ENCODE data around the gene MAFG.
A peak's percentile ranks its signal among the peaks of the same experiment; 100 is the strongest.
"Not testable (repeated sequence)": the region's sequence is repeated elsewhere in the genome, so short reads cannot be mapped to it uniquely, and the experiment has no call there.

MAFG gene

GRCh38 chr17:81922566-81923301 is 4.8 kb downstream of the MAFG start:
- no peak for DNase-seq

DNA sequence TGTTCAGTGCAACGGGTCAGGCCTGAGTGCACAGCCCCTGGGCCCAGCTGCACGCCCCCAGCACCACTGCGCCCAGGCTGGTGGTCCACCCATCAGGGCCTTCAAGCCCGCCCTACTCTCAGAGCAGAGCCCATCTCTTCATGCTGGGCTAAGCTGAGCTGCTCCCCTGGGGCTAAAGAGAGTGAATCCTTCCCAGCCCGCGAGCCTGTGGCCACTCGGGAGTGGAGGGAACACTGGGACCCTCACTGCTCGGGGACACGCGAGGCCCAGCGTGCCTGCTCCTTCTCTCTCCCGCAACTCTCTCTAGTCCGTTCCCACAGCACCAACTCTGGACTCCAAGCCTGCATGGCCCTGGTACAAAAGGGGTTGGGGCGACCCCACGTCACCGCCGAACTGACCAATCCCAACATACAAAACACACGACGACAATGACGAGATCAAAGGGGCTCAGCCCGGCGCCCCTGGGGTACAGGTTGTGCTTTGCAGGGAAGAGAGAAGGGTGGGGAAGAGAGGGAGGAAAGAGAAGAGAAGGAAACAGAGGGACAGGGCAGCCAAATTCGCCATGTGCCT is 5.5 kb downstream of the MAFG start:
- no peak for DNase-seq

GRCh38 chr17:81921537-81921862 is 6.0 kb downstream of the MAFG start:
- DNase-seq, result no peak

DNA sequence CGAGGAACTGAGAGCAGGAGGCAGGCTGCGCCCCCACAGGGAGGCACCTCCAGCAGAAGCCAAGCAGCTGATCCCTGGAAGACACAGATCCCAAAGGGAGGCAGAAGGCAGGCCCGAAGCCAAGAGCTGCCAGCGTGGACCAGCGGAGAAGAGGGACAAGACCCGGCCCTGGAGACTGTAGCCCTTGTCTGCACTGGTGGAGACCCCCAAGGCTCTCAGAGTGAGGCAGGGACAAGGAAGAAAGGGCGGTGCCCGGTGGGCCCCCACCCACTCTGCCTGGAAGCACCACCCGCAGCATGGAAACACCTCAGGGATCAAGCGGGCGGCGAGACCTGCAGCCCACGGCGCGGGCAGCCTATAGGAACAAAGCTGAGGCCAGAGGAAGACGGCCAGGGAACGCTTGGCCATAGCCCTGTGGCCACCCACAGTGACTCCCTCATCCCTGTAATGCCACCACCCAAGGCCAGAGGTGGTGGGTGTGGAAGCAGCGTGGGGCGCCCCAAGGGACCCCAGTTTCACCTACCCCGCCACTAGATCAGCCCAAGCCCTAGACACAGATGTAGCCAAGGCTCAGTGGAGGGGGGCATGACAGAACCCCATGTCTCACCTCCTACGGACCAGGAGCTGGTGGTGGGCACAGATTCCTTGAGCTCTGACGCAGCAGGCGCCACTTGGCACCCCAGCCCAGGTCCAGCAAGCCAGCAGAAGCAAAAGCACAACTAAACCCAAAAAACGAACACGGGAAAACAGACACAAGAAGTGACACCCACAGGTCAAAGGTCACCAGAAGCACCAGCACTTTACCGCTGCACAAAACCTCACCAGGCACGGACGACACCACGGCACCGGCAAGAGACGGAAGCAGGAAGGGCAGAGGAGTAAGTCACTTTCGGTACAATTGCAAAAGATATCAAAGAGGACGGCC is 6.7 kb downstream of the MAFG start:
- DNase-seq, result no peak

DNA sequence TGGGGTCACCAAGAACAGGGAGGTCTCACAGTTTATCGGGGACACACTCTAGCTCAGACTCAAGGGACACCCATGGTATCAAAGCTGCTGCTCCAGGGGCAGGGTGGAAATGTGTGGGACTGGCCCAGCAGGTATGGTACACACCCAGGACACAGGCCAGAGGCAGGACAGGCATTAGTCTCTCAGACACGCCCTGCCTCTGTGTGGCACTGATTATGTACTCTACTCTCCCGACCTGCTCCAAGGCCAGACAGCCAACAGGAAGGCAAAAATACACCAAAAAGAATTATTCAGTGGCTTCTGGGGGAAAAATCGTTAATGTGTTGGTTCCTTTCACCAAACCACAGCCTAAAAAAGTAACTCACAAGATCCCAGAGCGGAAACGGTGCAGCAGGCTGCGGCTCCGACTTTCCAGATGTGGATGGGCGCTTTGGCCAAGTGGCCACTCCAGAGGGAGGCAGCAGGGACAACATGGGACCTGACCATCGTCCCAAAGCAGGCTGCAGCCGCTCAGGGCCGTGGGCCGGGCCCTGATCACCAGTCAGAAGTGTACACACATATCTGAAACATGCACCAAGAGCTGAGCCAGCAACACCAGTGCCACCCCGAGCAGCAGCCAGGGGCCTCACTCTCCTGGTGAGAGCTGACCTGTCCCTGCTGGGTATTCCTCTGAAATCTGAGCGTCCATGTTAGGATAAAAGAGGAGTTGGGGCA is 8.5 kb downstream of the MAFG start:
- no peak for DNase-seq

- DNase-seq, result not testable (repeated sequence)
Observed at GRCh38 chr17:81918333-81918669, 9.2 kb downstream of the MAFG start.

- DNase-seq, result peak; percentile 69 to 89 (median 82)
Observed at GRCh38 chr17:81917565-81918332, 9.8 kb downstream of the MAFG start, which contains the start of gene SIRT7. SIRT7 (minus strand) TSS chr17:81918176; CDS start chr17:81918131, 45 bp downstream.

DNA sequence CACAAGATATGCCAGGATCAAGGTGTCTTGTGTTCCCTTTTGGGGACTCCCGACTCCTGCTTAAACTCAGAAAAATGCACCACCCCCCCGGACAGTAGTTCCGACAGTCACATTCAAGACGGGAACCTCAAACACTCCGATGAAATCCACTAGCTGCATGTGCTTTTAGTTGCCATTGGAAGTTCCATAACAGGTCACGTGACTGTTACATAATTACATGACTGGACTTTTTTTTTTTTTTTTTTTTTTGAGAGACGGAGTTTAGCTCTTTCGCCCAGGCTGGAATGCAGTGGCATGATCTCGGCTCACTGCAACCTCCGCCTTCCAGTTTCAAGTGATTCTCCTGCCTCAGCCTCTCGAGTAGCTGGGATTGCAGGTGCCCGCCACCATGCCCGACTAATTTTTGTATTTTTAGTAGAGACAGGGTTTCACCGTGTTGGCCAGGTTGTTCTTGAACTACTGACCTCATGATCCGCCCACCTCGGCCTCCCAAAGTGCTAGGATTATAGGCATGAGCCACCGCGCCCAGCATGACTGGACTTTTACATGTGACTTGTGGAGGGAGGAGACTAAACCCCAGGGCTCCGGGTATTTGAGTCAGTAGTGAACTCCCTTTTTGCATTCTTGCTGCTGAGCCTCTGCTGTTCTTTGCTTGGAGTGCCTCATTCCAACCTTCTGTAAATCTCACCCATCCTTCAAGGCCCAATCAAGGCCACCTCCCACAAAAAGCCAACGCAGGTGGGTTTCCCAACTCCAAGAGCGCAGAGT is 11.1 kb downstream of the MAFG start:
- DNase-seq, result no peak

DNA sequence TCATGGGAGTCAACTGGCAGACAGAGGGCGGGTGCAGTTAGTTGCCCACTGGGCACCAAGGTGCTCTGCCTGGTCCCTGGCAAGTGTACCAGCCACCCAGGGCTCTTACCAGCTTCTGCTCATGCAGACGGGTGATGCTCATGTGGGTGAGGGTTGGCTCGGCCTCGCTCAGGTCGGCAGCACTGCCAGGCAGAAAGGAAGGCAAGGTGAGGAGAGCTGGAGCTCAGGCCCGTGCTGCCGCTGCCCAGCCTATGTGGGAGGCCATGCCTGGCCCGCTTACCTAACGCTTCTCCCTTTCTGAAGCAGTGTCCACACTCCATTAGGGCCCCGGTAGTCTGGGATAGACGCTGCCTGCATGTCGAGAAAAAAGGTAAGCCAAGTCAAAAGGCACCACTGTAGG is 12.2 kb downstream of the MAFG start:
- DNase-seq, result no peak

- DNase-seq, result no peak
Observed at GRCh38 chr17:81914103-81914850, 13.3 kb downstream of the MAFG start.

GRCh38 chr17:81913394-81914102 is 14.0 kb downstream of the MAFG start:
- DNase-seq, result no peak

- no peak for DNase-seq
Observed at GRCh38 chr17:81912441-81913309, 14.9 kb downstream of the MAFG start.

DNA sequence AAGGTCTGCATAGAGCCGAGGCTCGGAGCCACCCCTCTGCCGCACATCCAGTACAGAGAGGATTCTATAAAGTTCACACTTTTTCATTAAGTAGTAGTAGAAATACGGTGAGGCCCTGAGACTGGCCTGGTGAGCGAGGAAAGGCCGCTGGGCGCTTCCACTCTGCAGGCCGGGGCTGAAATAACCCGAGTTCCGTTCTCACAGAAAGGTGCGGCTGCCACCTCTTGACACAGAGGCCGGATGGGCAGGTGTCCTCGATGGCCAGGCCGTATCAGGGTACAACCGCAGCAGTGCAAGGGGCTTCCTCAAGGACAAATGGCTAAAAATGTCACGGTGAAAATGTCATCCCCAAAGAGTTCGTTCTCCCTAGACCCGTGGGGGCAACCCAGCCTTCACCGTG is 15.6 kb downstream of the MAFG start:
- no peak for DNase-seq

DNA sequence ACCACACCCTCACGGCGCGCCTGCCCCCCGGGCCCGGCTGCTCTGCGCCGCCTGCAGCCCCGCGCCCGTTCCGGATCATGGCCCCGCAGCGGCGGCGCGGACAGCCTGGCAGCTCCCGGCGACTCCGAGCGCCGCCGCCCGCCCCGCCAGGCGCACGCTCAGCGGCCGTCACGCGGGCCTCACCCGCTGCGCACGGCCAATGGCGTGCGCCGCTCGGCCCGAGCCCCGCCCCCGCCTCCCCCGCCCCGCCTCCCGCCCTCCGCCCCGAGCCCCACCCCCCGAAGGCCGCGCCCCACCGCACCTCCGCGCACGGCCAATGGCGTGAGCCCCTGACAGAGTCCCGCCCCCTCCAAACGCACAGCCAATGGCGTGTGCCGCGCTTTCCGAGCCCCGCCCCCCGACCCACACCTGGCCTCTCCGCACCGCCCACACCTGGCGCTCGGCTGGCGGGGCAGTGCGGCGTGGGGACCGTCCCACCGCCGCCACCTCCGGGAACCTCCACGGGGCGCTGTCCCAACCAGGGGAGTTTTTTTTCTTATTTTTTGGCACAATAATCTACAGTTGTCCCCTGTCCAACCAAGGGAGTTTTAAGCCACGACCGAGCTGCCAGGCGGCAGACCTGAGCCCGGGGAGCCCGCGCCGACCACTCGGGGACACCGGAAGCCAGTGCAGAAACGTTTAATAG is 16.1 kb downstream of the MAFG start, which contains the start of gene PCYT2:
PCYT2 (minus strand) TSS at position 123 of the 685 bp plus-strand sequence; CDS start at position 79, 44 bp downstream.
- DNase-seq, result peak; percentile 75 to 89 (median 78)

- no peak for DNase-seq
Observed at GRCh38 chr17:81910840-81911276, 16.7 kb downstream of the MAFG start.

- no peak for DNase-seq
Observed at GRCh38 chr17:81909966-81910839, 17.3 kb downstream of the MAFG start.

- DNase-seq, result no peak
Observed at GRCh38 chr17:81909231-81909630, 18.3 kb downstream of the MAFG start.

Data from activated naive CD4-positive, alpha-beta T cell (primary cell).